Endothelial cell of umbilical vein (primary cell): Measurements from ENCODE around the gene FIBCD1. TPM values are rescaled to one million over a fixed set of nuclear protein-coding genes. Genes with fewer than 3 reads are reported as not detected.

Experiments
- BruUV-seq: library from RNA; stranded (reverse); fragments of 400-500 nt; replicated peaks from 2 replicates; lab custom pipeline; 2021; lab: Mats Ljungman, UMichigan
- CTCF ChIA-PET: fragments of 300-600, 350-600 bp; sonication (Branson Sonifier 250); formaldehyde crosslinking; loops from one replicate; lab custom pipeline; 2021; ENCODE audit warnings: antibody characterized with exemption, inconsistent platforms; lab: Charles Lee
- POLR2A ChIA-PET: fragments of 300-600, 350-600 bp; sonication (Branson Sonifier 250); formaldehyde crosslinking; loops from one replicate; lab custom pipeline; 2021; ENCODE audit warnings: antibody characterized with exemption, inconsistent platforms; lab: Charles Lee
- DNase-seq: peaks from one replicate; pipeline ENCODE4 v3.0.0-alpha.2; 2011; ENCODE audit warnings: low read depth, low spot score
- FAIRE-seq: peaks from 2 replicates; lab custom pipeline; 2011; peaks lifted over from hg19 to GRCh38; lab: Jason Lieb, UNC
- H2AFZ ChIP-seq: 2 replicates; pipeline ENCODE4 v1.6.0; 2012; ENCODE audit warnings: low read depth, low read length, control low read depth, inconsistent platforms
- H3K27ac ChIP-seq: 2 replicates; pipeline ENCODE4 v1.5.1; 2011; ENCODE audit warnings: low read depth, mild to moderate bottlenecking, control low read depth, low read length, moderate library complexity; ENCODE audit not compliant: insufficient read depth
- H3K27me3 ChIP-seq, 2 experiments: 2 replicates each; pipeline versions ENCODE4 v1.6.0 to v1.6.1; 2011; ENCODE audit warnings: low read length in 2 of 2, mixed read lengths in 1 of 2; ENCODE audit not compliant: control insufficient read depth in 2 of 2, insufficient read depth in 2 of 2
- H3K36me3 ChIP-seq, 2 experiments: 2 replicates in 1 of 2; 3 replicates in 1 of 2; pipeline ENCODE4 v1.5.1; 2011; ENCODE audit warnings: low read length in 2 of 2, mild to moderate bottlenecking in 1 of 2, moderate library complexity in 1 of 2; ENCODE audit not compliant: control insufficient read depth in 2 of 2, insufficient read depth in 2 of 2; ENCODE audit errors: extremely low read depth in 1 of 2
- H3K4me1 ChIP-seq: 3 replicates; pipeline ENCODE4 v1.5.1; 2011; ENCODE audit warnings: mild to moderate bottlenecking, low read length; ENCODE audit not compliant: control insufficient read depth, insufficient read depth; ENCODE audit errors: extremely low read depth
- H3K4me2 ChIP-seq: 2 replicates; pipeline ENCODE4 v1.6.1; 2011; ENCODE audit warnings: low read length, control low read depth, mixed read lengths; ENCODE audit not compliant: insufficient read depth
- H3K4me3 ChIP-seq, 3 experiments: fragments of 200-600 bp in 1 of 3; sonication (generic), shearing (Covaris generic) in 1 of 3; replicated peaks in 1 of 3; 2 replicates each; pipeline ENCODE4 v1.5.1; 2011 to 2016; ENCODE audit warnings: control low read depth in 3 of 3, low read length in 3 of 3, mild to moderate bottlenecking in 2 of 3, inconsistent platforms in 1 of 3, low read depth in 1 of 3, moderate library complexity in 1 of 3; ENCODE audit not compliant: insufficient read depth in 1 of 3
- H3K79me2 ChIP-seq: 2 replicates; pipeline ENCODE4 v1.6.0; 2012; ENCODE audit warnings: low read length, inconsistent platforms; ENCODE audit not compliant: control insufficient read depth, insufficient read depth
- H3K9ac ChIP-seq: replicated peaks from 2 replicates; pipeline ENCODE3; 2011; ENCODE audit warnings: low read length, control low read depth; ENCODE audit not compliant: insufficient read depth; ENCODE audit errors: extremely low read depth
- H3K9me1 ChIP-seq: replicated peaks from 3 replicates; pipeline ENCODE4 v1.6.0; 2011; ENCODE audit warnings: mild to moderate bottlenecking, low read length; ENCODE audit not compliant: control insufficient read depth, insufficient read depth; ENCODE audit errors: extremely low read depth
- H3K9me3 ChIP-seq: replicated peaks from 2 replicates; pipeline ENCODE4 v1.5.1; 2012; ENCODE audit warnings: low read length, inconsistent platforms; ENCODE audit not compliant: control insufficient read depth, insufficient read depth
- H4K20me1 ChIP-seq: replicated peaks from 2 replicates; pipeline ENCODE3; 2011; ENCODE audit warnings: mild to moderate bottlenecking, low read length; ENCODE audit not compliant: control insufficient read depth, insufficient read depth; ENCODE audit errors: extremely low read depth
- EZH2 ChIP-seq: IDR thresholded peaks from 2 replicates; pipeline ENCODE4 v1.6.1; 2012; ENCODE audit warnings: borderline replicate concordance, low read depth, mild to moderate bottlenecking, moderate library complexity, low read length, inconsistent platforms; ENCODE audit not compliant: severe bottlenecking
- FOS ChIP-seq: IDR thresholded peaks from 2 replicates; pipeline ENCODE4 v1.6.1; 2011; ENCODE audit warnings: mild to moderate bottlenecking, low read length, moderate library complexity, borderline replicate concordance; ENCODE audit not compliant: insufficient read depth
- GATA2 ChIP-seq: IDR thresholded peaks from 2 replicates; pipeline ENCODE4 v1.7.0; 2011; ENCODE audit warnings: low read depth, mild to moderate bottlenecking, moderate library complexity, mixed read lengths, low read length; ENCODE audit not compliant: insufficient read length, insufficient read depth
- JUN ChIP-seq: IDR thresholded peaks from 2 replicates; pipeline ENCODE4 v1.6.1; 2011; ENCODE audit warnings: borderline replicate concordance, low read depth; ENCODE audit not compliant: insufficient read length, insufficient read depth
- MYC ChIP-seq: IDR thresholded peaks from one replicate; pipeline ENCODE4 v1.6.1; 2011; ENCODE audit warnings: mild to moderate bottlenecking, low read depth, low read length
- POLR2A ChIP-seq: IDR thresholded peaks from 2 replicates; pipeline ENCODE4 v1.6.1; 2012; ENCODE audit warnings: low read depth, mild to moderate bottlenecking, control low read depth, low read length
- POLR2AphosphoS5 ChIP-seq: IDR thresholded peaks from 2 replicates; pipeline ENCODE4 v1.6.1; 2012; ENCODE audit warnings: low read depth, mild to moderate bottlenecking, control low read depth, low read length, moderate library complexity; ENCODE audit not compliant: insufficient read depth
- dilution Hi-C: fragments of 300-500 bp; cut with MboI; formaldehyde crosslinking; loops from one replicate; pipeline ENCODE4 v1.15.0; 2019; ENCODE audit warnings: low sequenced_read_pairs; ENCODE audit not compliant: extremely low pct_ligation_motif_present
- intact Hi-C: fragments of 100-400 bp; cut with micrococcal nuclease; formaldehyde crosslinking; loops from one replicate; pipeline ENCODE4 v1.10.0; 2022
- polyA plus RNA-seq, 4 experiments: library from polyadenylated mRNA; depleted of rRNA in 3 of 4; stranded (reverse) in 3 of 4; unstranded in 1 of 4; fragments of >200 nt; gene quantifications; 2 replicates each; pipeline versions ENCODE4 v1.2.1 to v1.2.3, GENCODE V29; 2011 to 2012; ENCODE audit warnings: missing spikeins in 1 of 4
- total RNA-seq: library from RNA; stranded (reverse); gene quantifications from 2 replicates; pipeline ENCODE4 v1.2.3, GENCODE V29; 2021
- TF ChIP-seq, protein P1 (sequence below): IDR thresholded peaks from 2 replicates; pipeline ENCODE4 v1.6.1; 2011; ENCODE audit not compliant: insufficient read depth, insufficient read length
- TF ChIP-seq, protein P2 (sequence below), 2 donors: IDR thresholded peaks; 1 replicate in 1 of 2; 2 replicates in 1 of 2; pipeline ENCODE4 v1.5.1; 2011; ENCODE audit warnings: low read length in 2 of 2, mild to moderate bottlenecking in 2 of 2, moderate library complexity in 2 of 2, control low read depth in 1 of 2, inconsistent platforms in 1 of 2, low read depth in 1 of 2; ENCODE audit not compliant: insufficient read depth in 1 of 2; ENCODE audit errors: extremely low read depth in 1 of 2

FIBCD1 gene
- total and polyA plus RNA-seq, 2 donors (not counting 3 experiments of a cell fraction or from before 2014, with no cell fraction given): 0.14 TPM; not detected in 1

DNA sequence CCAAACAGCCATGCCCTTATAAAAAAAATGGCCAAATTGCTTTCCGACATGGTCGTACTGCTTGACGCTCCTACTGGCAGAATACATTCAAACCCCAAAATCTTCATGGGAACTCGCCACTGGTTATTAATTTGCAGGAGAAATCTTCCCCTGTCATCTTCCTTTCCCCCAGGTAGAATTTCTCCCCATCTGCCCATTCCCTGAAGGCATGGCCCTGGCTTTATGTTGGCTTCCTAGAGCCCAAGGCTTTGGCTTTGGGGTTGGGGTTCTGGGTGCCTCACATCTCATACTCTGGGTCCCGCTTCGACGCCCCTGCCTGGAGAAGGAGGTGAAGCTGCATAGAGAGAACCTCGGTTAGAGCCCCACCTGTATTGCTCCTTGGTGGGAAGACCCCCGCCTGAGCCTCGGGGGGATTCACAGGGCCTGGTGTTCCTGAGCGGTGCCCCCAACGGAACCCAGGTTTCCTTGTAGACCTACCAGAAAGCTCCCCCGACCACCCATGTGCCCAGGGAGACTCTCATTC is 8.6 kb upstream of the FIBCD1 start:
- H3K27me3 ChIP-seq: peaks cover 3 to 7% of the 10 kb centered on the region in 2 experiments
- FAIRE-seq: no peak
- POLR2A ChIA-PET: no interaction called here

More for the DNA sequence above, 8.6 kb upstream of the FIBCD1 start:
- no peaks in the 10 kb centered on the region for H3K79me2 ChIP-seq
- TF ChIP-seq, protein P1, sequence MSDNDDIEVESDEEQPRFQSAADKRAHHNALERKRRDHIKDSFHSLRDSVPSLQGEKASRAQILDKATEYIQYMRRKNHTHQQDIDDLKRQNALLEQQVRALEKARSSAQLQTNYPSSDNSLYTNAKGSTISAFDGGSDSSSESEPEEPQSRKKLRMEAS: no peak
- TF ChIP-seq FOS (no peak), POLR2A (no peak), JUN (no peak), EZH2 (no peak), MYC (no peak), GATA2 (no peak), POLR2AphosphoS5 (no peak)
- TF ChIP-seq, protein P2, sequence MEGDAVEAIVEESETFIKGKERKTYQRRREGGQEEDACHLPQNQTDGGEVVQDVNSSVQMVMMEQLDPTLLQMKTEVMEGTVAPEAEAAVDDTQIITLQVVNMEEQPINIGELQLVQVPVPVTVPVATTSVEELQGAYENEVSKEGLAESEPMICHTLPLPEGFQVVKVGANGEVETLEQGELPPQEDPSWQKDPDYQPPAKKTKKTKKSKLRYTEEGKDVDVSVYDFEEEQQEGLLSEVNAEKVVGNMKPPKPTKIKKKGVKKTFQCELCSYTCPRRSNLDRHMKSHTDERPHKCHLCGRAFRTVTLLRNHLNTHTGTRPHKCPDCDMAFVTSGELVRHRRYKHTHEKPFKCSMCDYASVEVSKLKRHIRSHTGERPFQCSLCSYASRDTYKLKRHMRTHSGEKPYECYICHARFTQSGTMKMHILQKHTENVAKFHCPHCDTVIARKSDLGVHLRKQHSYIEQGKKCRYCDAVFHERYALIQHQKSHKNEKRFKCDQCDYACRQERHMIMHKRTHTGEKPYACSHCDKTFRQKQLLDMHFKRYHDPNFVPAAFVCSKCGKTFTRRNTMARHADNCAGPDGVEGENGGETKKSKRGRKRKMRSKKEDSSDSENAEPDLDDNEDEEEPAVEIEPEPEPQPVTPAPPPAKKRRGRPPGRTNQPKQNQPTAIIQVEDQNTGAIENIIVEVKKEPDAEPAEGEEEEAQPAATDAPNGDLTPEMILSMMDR (IDR thresholded peaks at IDR 0.05; ENCODE audit: extremely low read depth in 1 of 2, insufficient read depth in 1 of 2, low read depth in 1 of 2, low read length in 2 of 2): no peak
- no peak overlapping the region for H3K4me3 ChIP-seq
- BruUV-seq: no TSS peak
- no peaks in the 10 kb centered on the region for H3K36me3 ChIP-seq
- no peak overlapping the region for H3K27ac ChIP-seq
- H3K9me1 ChIP-seq: no peaks in the 10 kb centered on the region
- dilution Hi-C loops: no loop called here
- DNase-seq: no peak
- no peak overlapping the region for H3K4me2 ChIP-seq
- no peak overlapping the region for H2AFZ ChIP-seq
- CTCF ChIA-PET: interaction anchor here (1.2 kb wide), 1 partner anchor 99 kb away, joined by 4 read pairs; no protein-coding TSS in a partner anchor
- no peak overlapping the region for H3K9ac ChIP-seq
- H3K9me3 ChIP-seq: no peaks in the 10 kb centered on the region
- no peaks in the 10 kb centered on the region for H3K4me1 ChIP-seq
- intact Hi-C loops: no loop called here
- H4K20me1 ChIP-seq: no peaks in the 10 kb centered on the region
